IPS-18c (cell line): ENCODE results near the gene RABIF.
"Not testable (repeated sequence)": the region's sequence is repeated elsewhere in the genome, so short reads cannot be mapped to it uniquely, and the experiment has no call there.

Experiments used
- H3K4me3 ChIP-seq: 2 replicates; pipeline ENCODE4 v1.7.0; 2013; ENCODE audit warnings: low read depth, mild to moderate bottlenecking, low read length, moderate library complexity; ENCODE audit not compliant: insufficient read depth
- H3K9me3 ChIP-seq: one replicate; pipeline ENCODE4 v1.6.1; 2013; ENCODE audit warnings: mild to moderate bottlenecking, low read length, moderate library complexity; ENCODE audit not compliant: control insufficient read depth, insufficient read depth

The RABIF gene

DNA sequence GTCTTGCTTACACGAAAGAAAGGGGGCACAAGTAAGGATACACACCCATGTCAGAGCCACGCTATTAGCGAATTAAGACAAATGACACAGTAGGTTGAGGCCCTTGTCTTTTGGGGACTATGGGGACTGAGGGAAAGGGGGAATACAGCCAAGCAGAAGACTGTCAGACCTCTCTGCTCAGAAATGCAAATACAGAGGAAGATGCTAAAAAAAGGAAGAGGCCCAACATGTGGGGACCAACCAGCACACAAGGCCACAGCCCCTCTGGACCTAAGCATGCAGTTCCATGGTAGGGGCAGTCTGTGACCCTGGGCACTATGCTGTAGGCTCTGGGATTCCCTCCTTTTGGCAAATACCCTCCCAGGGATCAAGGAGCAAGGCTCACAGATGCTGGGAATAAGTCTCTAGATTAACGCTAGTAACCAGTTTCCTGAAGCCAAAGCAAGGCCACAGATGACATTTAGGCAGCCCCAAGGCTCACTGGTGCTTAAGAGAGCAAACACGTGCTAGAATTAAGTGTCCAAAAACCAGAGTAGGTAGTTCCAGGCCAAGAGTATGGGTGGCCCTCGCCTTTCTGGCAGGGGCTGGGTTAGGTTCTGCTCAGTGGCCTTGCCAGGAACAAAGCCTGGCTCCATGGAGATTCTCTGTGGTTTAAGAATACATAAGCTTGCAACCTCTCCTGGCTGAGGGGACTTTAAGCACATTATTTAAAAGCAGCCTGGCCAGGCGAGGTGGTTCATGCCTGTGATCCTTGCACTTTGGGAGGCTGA is 38.2 kb downstream of the RABIF start:
- Histone ChIP-seq H3K9me3 (no peaks in the 10 kb centered on the region), H3K4me3 (no peak overlapping the region)

DNA sequence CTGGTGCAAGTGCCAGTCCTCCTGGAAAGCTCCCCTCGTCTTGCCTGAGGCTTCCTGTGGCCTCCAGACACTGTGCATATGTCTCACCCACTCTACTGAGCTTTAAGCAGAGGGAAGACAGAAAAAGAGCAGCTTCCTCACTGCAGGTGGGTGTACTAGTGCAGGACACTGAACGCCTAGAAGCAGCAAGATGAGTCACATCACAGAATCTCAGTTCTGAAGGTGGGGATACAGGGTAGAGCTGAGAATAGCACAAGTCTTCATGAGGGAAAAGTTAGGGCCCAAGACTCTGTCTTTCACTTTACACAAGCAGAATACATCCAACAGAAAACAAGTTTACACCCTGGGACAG is 40.8 kb downstream of the RABIF start:
- Histone ChIP-seq H3K4me3 (no peak overlapping the region), H3K9me3 (no peaks in the 10 kb centered on the region)

DNA sequence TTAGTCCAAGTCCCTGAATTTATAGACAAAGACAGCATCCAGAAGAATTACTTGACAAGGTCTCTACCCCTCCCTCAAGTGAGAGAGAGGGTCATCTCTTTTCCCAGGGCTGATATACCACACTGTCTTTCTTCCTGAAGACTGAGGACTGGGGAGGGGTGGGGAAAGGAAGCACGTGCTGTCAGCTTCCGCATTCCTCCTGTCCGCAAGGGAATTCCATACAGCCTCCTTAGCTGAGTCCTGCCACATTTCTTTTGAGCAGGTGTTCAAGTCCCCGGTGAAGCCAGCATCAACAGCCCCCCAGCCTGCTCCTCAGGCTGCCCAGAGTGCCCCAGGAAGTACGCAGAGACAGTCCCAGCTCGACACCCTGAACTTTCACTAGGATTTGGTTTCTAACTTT is 44.0 kb downstream of the RABIF start:
- no peaks in the 10 kb centered on the region for H3K9me3 ChIP-seq
- no peak overlapping the region for H3K4me3 ChIP-seq

DNA sequence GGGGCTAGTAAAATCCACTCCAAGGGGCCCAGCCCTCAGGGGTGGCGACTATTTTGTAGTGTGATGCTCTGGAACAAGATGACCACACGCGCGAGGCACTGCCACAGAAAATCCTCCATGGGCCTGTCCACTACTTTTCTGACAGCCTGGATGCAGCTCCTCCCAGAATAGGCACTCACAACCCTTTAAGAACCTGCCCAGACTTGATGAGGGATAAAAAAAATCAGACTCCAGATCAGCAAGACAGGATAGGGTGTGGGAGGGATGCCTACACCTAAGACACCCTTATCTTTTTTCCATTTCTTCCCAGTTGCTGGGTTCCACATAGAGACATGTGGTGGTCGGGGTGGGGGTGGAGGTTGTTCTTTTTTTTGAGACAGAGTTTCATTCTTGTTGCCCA is 44.7 kb downstream of the RABIF start:
- no peaks in the 10 kb centered on the region for H3K9me3 ChIP-seq
- H3K4me3 ChIP-seq = no peak overlapping the region

DNA sequence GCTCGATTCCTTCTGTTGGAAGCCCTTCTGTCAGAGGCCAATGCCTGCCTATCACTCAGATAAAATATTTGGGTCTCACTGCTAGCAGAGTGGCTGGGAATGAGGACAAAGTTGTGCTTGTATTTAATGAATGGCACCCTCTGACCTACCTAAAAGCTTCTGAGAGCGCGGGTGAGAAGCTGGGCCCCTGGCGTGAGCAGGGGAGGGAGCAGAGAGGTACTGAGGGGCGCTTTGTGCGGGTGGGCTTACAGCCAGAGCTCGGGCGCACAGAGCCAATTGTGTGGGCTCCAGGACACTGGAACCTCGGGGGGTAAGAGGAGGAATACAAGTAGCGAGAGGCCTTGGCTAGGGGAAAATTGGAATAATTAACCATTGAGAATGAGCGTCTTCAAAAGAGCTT is 45.9 kb downstream of the RABIF start:
- Histone ChIP-seq H3K4me3 (no peak overlapping the region), H3K9me3 (no peaks in the 10 kb centered on the region)

DNA sequence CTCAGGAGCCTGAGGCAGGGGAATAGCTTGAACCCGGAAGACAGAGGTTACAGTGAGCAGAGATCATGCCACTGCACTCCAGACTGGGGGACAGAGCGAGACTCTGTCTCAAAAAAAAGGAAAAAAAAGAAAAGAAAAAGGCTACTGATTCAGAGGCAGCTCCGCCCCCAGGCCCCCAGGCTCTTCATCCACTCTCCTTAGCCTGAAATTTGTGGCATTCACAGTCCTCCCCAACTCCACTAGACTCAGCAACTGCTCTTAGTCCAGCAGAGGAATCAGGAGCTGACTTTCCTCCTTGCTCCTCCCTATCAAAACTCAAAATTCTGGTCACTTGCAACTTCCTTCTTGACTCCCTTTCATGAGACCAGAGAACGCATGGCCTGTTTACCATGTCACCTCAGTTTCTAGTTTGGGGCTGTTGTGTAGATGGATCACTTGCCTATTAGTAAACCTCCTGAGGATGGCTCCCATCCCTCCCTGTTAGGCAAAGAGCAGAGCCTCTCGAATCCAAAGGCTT is 51.1 kb downstream of the RABIF start:
- H3K9me3 ChIP-seq = no peaks in the 10 kb centered on the region
- no peak overlapping the region for H3K4me3 ChIP-seq

DNA sequence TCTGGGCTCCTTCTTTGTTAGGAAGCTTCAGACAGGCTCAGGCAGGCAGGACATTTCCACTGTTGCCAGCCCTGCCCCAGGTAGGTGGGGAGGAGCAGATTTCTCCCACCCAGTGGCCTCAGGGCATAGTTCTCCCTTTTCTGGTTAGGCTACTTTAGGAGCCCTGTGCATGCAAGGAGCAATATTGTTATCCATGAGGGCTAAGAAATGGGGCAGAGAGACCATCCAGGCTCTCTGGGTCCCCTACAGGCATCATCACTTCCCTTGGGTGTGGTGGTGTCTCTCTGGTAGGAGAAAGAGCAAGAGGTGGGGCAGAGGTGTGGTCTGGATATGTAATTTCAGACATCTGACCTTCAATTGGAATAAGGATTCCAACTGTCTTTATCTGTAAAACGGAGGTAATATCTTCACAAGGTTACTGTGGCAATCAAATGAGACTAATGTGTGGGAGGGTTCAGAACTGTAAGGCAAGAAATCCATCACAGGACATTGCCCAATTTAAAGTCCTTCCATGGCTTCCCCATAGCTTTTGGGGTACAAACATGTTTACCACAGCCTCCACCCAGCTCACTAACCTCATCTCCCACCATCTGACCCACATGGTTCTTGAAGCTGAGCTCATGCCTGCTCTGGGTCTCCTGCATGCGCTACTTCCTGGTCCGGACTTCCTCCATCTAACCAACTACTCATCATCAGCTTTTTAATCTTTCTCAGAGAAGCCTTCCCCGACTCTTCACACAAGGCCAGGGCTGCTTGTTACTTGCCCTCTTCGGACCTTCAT is 52.1 kb downstream of the RABIF start:
- H3K4me3 ChIP-seq = no peak overlapping the region

DNA sequence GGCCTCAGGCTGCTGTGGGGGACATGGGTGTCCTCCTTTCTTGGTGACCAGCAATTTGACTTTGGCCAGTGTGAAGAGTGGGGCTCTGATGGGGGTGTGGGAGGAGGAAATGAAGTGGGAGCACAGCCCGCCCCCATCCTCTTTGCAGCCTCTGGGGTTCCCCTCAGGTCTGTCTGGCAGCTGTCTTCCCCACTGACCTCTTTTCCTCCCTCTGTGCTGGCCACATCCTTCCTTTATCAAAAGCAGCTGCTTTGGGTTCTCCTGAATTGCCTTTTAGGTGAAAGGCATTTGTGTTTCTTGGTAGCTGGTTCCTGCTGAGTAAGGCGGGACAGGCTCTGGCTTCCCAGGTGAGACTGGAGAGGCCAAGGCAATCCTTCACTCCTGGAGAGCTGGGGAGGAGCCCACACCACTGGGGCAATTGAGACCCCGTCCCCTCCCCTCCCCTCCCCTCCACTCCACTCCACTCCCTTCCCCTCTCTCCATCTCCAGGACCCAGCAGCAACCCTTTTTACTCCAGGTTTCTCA is 53.3 kb downstream of the RABIF start:
- Histone ChIP-seq H3K9me3 (no peaks in the 10 kb centered on the region), H3K4me3 (no peak overlapping the region)

More for the DNA sequence above, 52.1 kb downstream of the RABIF start:
- H3K9me3 ChIP-seq = no peaks in the 10 kb centered on the region

DNA sequence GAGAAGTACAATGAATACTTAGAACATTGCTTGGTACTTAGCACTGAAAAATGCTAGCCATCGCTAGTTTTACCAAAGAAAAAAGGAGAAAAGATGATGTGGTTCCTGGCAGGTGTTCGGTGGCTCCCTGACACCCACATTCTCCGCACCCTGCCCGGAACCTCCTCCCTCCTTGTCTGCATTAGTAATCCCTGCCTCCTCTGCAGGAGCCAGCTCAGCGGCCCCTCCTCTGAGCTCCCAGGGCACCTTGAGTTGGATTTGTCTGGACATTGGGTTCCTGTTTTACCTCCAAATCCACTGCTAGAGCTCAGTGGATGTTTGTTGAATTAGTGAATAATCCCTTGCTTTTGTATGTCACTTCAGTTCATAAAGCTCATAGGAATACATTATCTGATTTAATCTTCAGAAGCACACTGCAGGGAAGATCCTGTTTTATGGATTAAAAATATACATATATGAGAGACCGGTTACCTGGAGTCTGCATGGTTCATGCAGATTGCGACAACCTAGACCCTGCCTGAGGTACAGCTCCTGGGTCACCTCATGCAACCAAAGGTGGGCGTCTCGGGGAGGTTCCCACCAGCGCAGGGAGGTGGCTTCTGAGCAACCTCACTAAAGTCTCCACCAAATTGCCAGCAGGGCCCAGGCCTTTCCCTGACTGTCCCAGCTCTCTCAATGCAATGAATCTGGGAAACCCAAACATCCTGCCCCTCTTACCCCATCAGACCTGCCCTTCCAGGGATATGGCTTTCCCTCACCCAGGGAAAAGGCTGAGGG is 54.0 kb downstream of the RABIF start:
- H3K4me3 ChIP-seq = no peak overlapping the region

DNA sequence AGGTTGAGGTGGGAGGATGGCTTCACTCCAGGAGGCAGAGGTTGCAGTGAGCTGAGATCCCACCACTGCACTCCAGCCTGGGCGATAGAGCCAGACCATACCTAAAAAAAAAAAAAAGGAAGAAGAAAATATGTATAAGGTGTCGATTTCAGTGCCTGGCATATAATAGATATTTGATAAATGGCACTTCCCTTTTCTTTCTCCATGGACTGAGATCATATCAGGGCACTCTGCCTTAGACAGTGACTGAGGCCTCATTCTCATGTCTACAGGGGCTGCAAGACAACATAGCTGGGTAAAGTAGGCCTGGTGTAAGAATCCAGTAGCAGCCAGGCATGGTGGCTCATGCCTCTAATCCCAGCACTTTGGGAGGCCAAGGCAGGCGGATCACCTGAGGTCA is 57.0 kb downstream of the RABIF start:
- Histone ChIP-seq H3K9me3 (no peaks in the 10 kb centered on the region), H3K4me3 (no peak overlapping the region)

More for the DNA sequence above, 54.0 kb downstream of the RABIF start:
- no peaks in the 10 kb centered on the region for H3K9me3 ChIP-seq

DNA sequence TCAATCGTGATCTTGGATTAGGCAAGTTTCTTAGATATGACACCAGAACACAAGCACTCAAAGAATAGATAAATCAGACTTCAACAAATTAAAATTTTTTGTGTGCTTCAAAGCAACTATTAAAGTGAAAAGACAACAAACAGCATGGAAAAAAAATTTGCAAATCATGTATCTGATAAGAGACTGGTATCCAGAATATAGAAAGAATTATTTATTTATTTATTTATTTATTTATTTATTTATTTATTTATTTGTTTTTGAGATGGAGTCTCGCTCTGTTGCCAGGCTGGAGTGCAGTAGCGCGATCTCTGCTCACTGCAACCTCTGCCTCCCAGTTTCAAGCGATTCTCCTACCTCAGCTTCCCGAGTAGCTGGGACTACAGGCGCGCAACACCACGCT is 59.7 kb downstream of the RABIF start:
- H3K4me3 ChIP-seq, H3K9me3 ChIP-seq: not testable (repeated sequence)
